Prostate gland (tissue), 2 donors: ENCODE data around the gene GSG1L. TPM values are rescaled to one million over a fixed set of nuclear protein-coding genes. Genes with fewer than 3 reads are reported as not detected.

Experiments
- DNase-seq: peaks from one replicate; pipeline ENCODE4 v3.0.0-alpha.2; 2019; ENCODE audit warnings: low spot score
- H3K27ac ChIP-seq, 2 donors: fragments of 200-600 bp; sonication (generic); 2 replicates each; pipeline ENCODE4 v1.5.1; 2017 to 2019
- H3K27me3 ChIP-seq: fragments of 200-600 bp; sonication (generic); replicated peaks from 2 replicates; pipeline ENCODE4 v1.5.1; 2019; ENCODE audit not compliant: insufficient read depth
- H3K36me3 ChIP-seq, 2 donors: fragments of 200-600 bp; sonication (generic); 1 replicate in 1 of 2; 2 replicates in 1 of 2; pipeline versions ENCODE4 v1.5.1 to v1.8.1; 2017 to 2019
- H3K4me1 ChIP-seq: fragments of 200-600 bp; sonication (generic); replicated peaks from 2 replicates; pipeline ENCODE4 v1.5.1; 2019
- H3K4me3 ChIP-seq, 2 donors: fragments of 200-600 bp; sonication (generic); 2 replicates each; pipeline ENCODE4 v1.5.1; 2017 to 2019
- H3K9me3 ChIP-seq: fragments of 200-600 bp; sonication (generic); 2 replicates; pipeline ENCODE4 v1.5.1; 2017
- POLR2A ChIP-seq: fragments of 450-650 bp; IDR thresholded peaks from one replicate; pipeline ENCODE4 v1.6.1; 2016; ENCODE audit warnings: antibody characterized with exemption, mild to moderate bottlenecking
- POLR2AphosphoS5 ChIP-seq: sonication (generic); formaldehyde crosslinking; IDR thresholded peaks from one replicate; pipeline ENCODE4 v1.6.1; 2017; ENCODE audit warnings: antibody characterized with exemption
- whole genome bisulfite sequencing: methylation state at CpG from one replicate; pipeline ENCODE4 v1.1.5; 2018; 5-methylcytosine and 5-hydroxymethylcytosine counted together
- intact Hi-C: fragments of 100-400 bp; cut with DNase I; formaldehyde crosslinking; loops from one replicate; pipeline ENCODE4 v1.14.2; 2022
- total RNA-seq, 2 donors: library from RNA; depleted of rRNA; stranded (reverse); fragments of >200 nt; gene quantifications; one replicate each; pipeline ENCODE4 v1.1.0, GENCODE V29; 2016
- TF ChIP-seq, protein P1 (sequence below), 4 experiments: fragments of 200-600 bp in 2 of 4; fragments of 450-650 bp in 2 of 4; sonication (generic) in 2 of 4; IDR thresholded peaks; 1 replicate in 3 of 4; 2 replicates in 1 of 4; pipeline ENCODE4 v1.5.1; 2016 to 2019; ENCODE audit warnings: antibody characterized with exemption in 4 of 4, mild to moderate bottlenecking in 2 of 4, moderate library complexity in 2 of 4

The GSG1L gene
- total RNA-seq, 2 donors from 2014 or later = 0.91 TPM; not detected in 1

DNA sequence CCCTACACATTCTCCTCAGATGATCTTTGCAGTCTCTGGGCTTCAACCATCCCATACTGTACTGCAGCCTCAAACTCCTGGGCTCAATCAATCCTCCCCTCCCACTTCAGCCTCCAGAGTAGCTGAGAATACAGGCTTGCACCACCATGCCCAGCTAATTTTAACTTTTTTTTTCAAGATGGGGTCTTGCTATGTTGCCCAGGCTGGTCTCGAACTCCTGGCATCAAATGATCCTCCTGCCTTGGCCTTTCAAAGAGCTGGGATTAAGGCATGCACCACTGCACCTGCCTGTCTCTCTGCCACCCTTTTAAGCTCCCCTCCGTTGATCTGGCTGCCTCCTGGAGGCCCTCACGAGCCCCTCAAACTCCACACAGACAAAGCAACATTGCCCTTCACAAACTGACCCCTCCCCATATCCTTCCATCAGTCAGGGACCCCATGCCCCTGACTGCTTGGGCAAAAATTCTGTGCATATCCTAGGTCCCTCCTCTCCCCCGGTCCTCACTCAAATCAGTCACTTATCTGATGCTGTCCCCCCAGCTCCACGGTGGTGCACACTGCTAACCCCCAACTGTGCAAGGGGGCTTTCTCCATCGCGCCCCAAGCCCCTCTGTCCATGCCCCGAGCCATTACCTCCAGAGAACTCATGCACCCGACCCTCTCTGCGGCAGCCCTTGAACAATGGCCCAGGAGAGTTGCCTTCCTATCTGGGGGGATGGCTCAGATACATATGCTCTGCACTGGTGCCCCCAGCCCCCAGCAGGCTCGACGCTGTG, 260.7 kb downstream of the GSG1L start:
- Histone ChIP-seq H3K9me3 (no peaks in the 10 kb centered on the region), H3K27ac (no peak overlapping the region), H3K36me3 (no peaks in the 10 kb centered on the region), H3K4me1 (no peaks in the 10 kb centered on the region), H3K27me3 (no peaks in the 10 kb centered on the region), H3K4me3 (no peak overlapping the region)
- TF ChIP-seq POLR2AphosphoS5 (no peak), POLR2A (no peak)
- TF ChIP-seq, protein P1, sequence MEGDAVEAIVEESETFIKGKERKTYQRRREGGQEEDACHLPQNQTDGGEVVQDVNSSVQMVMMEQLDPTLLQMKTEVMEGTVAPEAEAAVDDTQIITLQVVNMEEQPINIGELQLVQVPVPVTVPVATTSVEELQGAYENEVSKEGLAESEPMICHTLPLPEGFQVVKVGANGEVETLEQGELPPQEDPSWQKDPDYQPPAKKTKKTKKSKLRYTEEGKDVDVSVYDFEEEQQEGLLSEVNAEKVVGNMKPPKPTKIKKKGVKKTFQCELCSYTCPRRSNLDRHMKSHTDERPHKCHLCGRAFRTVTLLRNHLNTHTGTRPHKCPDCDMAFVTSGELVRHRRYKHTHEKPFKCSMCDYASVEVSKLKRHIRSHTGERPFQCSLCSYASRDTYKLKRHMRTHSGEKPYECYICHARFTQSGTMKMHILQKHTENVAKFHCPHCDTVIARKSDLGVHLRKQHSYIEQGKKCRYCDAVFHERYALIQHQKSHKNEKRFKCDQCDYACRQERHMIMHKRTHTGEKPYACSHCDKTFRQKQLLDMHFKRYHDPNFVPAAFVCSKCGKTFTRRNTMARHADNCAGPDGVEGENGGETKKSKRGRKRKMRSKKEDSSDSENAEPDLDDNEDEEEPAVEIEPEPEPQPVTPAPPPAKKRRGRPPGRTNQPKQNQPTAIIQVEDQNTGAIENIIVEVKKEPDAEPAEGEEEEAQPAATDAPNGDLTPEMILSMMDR (IDR thresholded peaks at IDR 0.05) = no peak
- DNase-seq = no peak
- intact Hi-C loops = no loop called here
- 84% methylated on average over 12 of the region's 12 CpGs for WGBS

DNA sequence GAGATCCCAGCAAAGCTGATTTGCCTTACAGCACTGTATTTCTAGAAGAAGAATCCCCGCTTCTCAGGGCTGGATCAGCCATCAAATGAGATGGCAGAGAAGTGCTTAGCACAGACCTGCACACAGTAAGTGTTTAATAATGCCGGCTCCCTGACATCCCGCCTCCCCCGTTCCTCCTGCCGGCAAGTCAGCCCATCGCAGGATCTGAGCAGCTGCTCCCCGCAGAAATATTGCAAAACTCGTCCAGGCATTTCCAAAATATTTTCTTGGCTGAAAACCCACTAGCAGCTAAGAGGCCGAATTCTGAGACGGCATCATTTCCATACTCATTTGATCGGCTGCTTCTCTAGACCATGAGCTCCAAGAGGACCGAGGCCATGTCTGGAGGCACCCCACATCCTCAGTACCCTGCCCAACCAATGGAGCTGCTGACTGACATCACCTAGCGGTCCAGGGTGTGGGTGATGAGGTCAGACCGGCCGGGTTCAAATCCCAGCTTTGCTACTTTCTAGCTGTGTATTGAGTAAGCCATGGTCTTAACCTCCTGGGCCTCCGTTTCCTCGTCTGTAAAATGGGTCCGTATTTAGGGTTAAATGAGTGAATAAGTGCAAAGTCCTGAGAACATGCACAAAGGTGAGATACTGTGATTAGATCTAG, 262.1 kb downstream of the GSG1L start:
- no peak overlapping the region for H3K27ac ChIP-seq
- no peak for DNase-seq
- no peak overlapping the region for H3K4me3 ChIP-seq
- no peaks in the 10 kb centered on the region for H3K36me3 ChIP-seq
- H3K27me3 ChIP-seq = no peaks in the 10 kb centered on the region
- no peaks in the 10 kb centered on the region for H3K4me1 ChIP-seq
- 69% methylated on average over 18 of the region's 18 CpGs for WGBS
- no peaks in the 10 kb centered on the region for H3K9me3 ChIP-seq
- intact Hi-C loops = no loop called here
- TF ChIP-seq POLR2AphosphoS5 (no peak), POLR2A (no peak)
- TF ChIP-seq, protein P1 (IDR thresholded peaks at IDR 0.05) = no peak

DNA sequence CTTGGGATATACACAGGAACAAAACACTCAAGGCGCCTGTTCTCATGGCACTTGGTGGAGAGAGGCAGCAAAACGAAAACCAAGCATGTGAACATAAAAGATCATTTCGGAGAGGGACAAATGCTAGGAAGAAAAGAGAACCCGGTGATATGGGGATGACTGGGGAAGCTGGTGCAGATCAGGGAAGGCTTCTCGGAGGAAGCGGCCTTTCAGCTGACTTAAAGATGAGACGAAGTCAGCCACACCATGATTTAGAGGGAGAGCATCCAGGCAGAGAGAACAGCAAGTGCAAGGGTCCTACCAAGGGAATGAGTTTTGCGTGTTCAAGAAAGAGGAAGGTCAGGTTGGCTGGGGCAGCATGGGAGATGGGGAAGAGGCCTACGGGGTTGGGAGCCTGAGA, 262.7 kb downstream of the GSG1L start:
- no peaks in the 10 kb centered on the region for H3K36me3 ChIP-seq
- H3K4me1 ChIP-seq = no peaks in the 10 kb centered on the region
- no peak overlapping the region for H3K4me3 ChIP-seq
- intact Hi-C loops = no loop called here
- DNase-seq = no peak
- WGBS = 82% methylated on average over 9 of the region's 9 CpGs
- H3K27ac ChIP-seq = no peak overlapping the region
- TF ChIP-seq POLR2AphosphoS5 (no peak), POLR2A (no peak)
- TF ChIP-seq, protein P1 (IDR thresholded peaks at IDR 0.05) = no peak
- H3K27me3 ChIP-seq = no peaks in the 10 kb centered on the region
- no peaks in the 10 kb centered on the region for H3K9me3 ChIP-seq

DNA sequence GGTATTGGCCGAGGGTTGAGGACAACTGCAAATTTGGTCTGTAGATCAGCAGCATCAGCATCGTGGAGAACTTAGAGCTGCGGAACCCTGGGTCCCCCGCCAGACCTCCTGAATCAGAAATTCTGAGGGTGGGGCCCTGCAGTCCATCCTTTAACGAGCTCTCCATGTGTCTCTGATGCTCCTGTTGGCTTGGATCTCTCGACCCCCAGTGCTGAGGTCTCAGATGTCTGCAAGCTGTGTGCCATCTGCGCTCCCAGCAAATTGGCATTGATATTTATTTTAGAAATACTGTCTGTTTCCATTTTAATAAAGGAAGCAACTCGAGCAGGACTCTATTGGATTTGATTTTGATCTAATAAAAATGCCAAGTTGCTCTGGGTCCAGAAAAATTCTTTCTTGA, 263.6 kb downstream of the GSG1L start:
- TF ChIP-seq POLR2AphosphoS5 = no peak
- no peak for TF ChIP-seq POLR2A
- TF ChIP-seq, protein P1 (IDR thresholded peaks at IDR 0.05) = no peak
- Histone ChIP-seq H3K9me3 (no peaks in the 10 kb centered on the region), H3K36me3 (no peaks in the 10 kb centered on the region), H3K4me1 (no peaks in the 10 kb centered on the region), H3K27ac (no peak overlapping the region), H3K27me3 (no peaks in the 10 kb centered on the region), H3K4me3 (no peak overlapping the region)
- 66% methylated on average over 8 of the region's 8 CpGs for WGBS
- no peak for DNase-seq
- intact Hi-C loops = no loop called here

DNA sequence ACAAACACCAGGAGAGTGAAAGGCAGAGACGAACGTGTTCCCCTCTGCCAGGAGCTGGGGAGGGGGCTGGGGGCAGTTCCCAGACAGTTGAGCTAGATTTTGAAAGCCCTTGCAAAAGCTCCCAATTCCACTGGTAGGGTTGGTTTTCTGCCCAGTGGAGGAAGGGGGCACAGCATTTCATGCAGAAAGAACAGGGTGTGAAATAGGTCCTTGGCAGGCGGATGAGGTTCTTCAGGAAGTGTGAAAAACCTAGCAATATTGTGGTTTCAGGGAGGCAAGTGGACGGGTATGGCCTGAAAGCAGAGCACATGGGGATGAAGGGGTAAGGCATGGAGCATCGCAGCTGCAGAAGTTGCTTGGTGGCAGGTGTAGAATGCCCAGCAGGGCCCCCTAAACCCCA, 265.3 kb downstream of the GSG1L start:
- no peaks in the 10 kb centered on the region for H3K36me3 ChIP-seq
- no peak for DNase-seq

More for the DNA sequence above, 265.3 kb downstream of the GSG1L start:
- no peaks in the 10 kb centered on the region for H3K4me1 ChIP-seq
- no peak overlapping the region for H3K27ac ChIP-seq
- WGBS = 53% methylated on average over 5 of the region's 5 CpGs
- H3K9me3 ChIP-seq = no peaks in the 10 kb centered on the region
- TF ChIP-seq, protein P1 (IDR thresholded peaks at IDR 0.05) = no peak
- TF ChIP-seq POLR2AphosphoS5 (no peak), POLR2A (no peak)
- no peaks in the 10 kb centered on the region for H3K27me3 ChIP-seq
- no peak overlapping the region for H3K4me3 ChIP-seq
- intact Hi-C loops = no loop called here
